BJ (cell line): ENCODE results near the gene ZNF385D. TPM values are rescaled to one million over a fixed set of nuclear protein-coding genes. Genes with fewer than 3 reads are reported as not detected.

Experiments used
- CTCF ChIA-PET: fragments of 350-600 bp; formaldehyde crosslinking; extraction: SDS; loops from one replicate; lab custom pipeline; 2021; ENCODE audit warnings: antibody characterized with exemption, inconsistent platforms; lab: Yijun Ruan, JAX
- POLR2A ChIA-PET: fragments of 300-600 bp; sonication (Branson Sonifier 250); formaldehyde crosslinking; extraction: SDS; loops from one replicate; lab custom pipeline; 2021; ENCODE audit warnings: antibody characterized with exemption; lab: Charles Lee
- DNase-seq: peaks from one replicate; pipeline ENCODE4 v3.0.0-alpha.2; 2011; ENCODE audit warnings: low read depth
- H3K27me3 ChIP-seq: 2 replicates; pipeline ENCODE4 v1.6.0; 2011; ENCODE audit warnings: low read length; ENCODE audit not compliant: control insufficient read depth, insufficient read depth
- H3K36me3 ChIP-seq: 2 replicates; pipeline ENCODE4 v1.5.1; 2011; ENCODE audit warnings: low read length; ENCODE audit not compliant: control insufficient read depth, insufficient read depth
- H3K4me3 ChIP-seq: 2 replicates; pipeline ENCODE4 v1.5.1; 2011; ENCODE audit warnings: low read depth, mild to moderate bottlenecking, control low read depth, low read length
- polyA plus RNA-seq: library from polyadenylated mRNA; depleted of rRNA; stranded (reverse); fragments of >200 nt; gene quantifications from 2 replicates; pipeline ENCODE4 v1.2.3, GENCODE V29; 2011
- TF ChIP-seq, protein P1 (sequence below): IDR thresholded peaks from 2 replicates; pipeline ENCODE4 v1.5.1; 2011; ENCODE audit warnings: low read depth, mild to moderate bottlenecking, control low read depth, inconsistent platforms, low read length, moderate library complexity; ENCODE audit not compliant: insufficient read depth

Gene ZNF385D
- polyA plus RNA-seq, 1 experiment = 2.2 TPM

DNA sequence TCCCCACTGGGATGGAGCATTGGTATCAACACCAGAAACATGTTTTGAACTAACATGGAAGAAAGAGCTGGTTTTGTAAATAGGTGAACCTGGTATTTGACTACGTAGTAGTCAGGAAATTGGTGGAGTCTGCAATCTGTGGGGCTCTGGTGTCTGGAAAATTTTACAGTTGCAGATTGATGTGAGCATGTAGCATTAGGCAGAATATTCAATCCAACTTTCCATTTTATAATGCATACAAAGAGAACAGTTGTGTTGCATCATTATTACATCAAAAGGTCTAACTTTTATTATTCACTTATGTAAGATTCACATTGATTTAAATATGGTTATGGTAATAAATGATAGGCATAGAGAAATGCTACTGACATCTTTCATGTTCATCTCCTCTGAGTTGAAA, 340.0 kb downstream of the ZNF385D start:
- TF ChIP-seq, protein P1, sequence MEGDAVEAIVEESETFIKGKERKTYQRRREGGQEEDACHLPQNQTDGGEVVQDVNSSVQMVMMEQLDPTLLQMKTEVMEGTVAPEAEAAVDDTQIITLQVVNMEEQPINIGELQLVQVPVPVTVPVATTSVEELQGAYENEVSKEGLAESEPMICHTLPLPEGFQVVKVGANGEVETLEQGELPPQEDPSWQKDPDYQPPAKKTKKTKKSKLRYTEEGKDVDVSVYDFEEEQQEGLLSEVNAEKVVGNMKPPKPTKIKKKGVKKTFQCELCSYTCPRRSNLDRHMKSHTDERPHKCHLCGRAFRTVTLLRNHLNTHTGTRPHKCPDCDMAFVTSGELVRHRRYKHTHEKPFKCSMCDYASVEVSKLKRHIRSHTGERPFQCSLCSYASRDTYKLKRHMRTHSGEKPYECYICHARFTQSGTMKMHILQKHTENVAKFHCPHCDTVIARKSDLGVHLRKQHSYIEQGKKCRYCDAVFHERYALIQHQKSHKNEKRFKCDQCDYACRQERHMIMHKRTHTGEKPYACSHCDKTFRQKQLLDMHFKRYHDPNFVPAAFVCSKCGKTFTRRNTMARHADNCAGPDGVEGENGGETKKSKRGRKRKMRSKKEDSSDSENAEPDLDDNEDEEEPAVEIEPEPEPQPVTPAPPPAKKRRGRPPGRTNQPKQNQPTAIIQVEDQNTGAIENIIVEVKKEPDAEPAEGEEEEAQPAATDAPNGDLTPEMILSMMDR = no peak
- POLR2A ChIA-PET = no interaction called here
- DNase-seq = no peak

DNA sequence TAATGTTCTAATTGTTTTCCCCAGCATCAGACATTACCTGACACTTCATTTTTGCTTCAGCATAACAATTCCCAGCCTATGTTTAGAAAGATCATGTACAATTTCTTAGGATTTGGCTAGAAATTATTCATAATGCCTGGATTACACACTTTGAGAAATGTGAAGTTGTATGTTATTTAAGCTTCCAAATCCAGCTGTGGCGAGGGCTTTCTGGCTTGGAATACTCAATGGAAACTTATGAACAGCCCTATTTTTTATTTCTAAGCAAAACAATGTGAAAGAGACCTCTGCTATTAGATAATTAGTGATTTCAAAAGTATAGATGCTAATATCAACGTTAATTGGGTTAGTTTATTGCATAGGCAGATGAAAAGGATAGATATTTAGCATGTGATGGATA, 341.6 kb downstream of the ZNF385D start:
- POLR2A ChIA-PET = no interaction called here
- TF ChIP-seq, protein P1 = no peak

More for the DNA sequence above, 340.0 kb downstream of the ZNF385D start:
- Histone ChIP-seq H3K36me3 (no peaks in the 10 kb centered on the region), H3K4me3 (no peak overlapping the region), H3K27me3 (no peaks in the 10 kb centered on the region)
- CTCF ChIA-PET = no interaction called here

DNA sequence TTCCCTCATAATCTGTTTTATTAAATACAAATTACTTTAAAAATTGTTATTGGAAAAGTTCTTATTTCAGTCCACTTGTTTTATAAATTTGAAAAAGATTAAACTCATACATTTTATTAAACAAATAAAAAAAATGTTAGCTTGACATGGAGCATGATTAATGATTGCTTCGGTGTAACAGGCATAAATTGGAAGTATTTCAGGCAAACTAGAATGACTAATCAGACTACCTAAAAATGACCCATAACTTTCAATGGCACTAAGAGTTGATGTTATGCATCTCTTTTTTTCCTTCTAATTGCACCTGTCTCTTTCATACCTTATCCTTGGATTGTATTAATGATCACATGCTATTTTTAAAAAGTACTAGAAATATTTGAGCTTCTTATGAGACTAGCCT, 343.3 kb downstream of the ZNF385D start:
- POLR2A ChIA-PET = no interaction called here
- Histone ChIP-seq H3K36me3 (no peaks in the 10 kb centered on the region), H3K4me3 (no peak overlapping the region), H3K27me3 (no peaks in the 10 kb centered on the region)
- CTCF ChIA-PET = no interaction called here
- TF ChIP-seq, protein P1 = no peak
- no peak for DNase-seq

More for the DNA sequence above, 341.6 kb downstream of the ZNF385D start:
- no peak for DNase-seq
- Histone ChIP-seq H3K4me3 (no peak overlapping the region), H3K27me3 (no peaks in the 10 kb centered on the region), H3K36me3 (no peaks in the 10 kb centered on the region)
- CTCF ChIA-PET = interaction anchor here (0.5 kb wide), 1 partner anchor 13 kb away, joined by 3 read pairs; no protein-coding TSS in a partner anchor

DNA sequence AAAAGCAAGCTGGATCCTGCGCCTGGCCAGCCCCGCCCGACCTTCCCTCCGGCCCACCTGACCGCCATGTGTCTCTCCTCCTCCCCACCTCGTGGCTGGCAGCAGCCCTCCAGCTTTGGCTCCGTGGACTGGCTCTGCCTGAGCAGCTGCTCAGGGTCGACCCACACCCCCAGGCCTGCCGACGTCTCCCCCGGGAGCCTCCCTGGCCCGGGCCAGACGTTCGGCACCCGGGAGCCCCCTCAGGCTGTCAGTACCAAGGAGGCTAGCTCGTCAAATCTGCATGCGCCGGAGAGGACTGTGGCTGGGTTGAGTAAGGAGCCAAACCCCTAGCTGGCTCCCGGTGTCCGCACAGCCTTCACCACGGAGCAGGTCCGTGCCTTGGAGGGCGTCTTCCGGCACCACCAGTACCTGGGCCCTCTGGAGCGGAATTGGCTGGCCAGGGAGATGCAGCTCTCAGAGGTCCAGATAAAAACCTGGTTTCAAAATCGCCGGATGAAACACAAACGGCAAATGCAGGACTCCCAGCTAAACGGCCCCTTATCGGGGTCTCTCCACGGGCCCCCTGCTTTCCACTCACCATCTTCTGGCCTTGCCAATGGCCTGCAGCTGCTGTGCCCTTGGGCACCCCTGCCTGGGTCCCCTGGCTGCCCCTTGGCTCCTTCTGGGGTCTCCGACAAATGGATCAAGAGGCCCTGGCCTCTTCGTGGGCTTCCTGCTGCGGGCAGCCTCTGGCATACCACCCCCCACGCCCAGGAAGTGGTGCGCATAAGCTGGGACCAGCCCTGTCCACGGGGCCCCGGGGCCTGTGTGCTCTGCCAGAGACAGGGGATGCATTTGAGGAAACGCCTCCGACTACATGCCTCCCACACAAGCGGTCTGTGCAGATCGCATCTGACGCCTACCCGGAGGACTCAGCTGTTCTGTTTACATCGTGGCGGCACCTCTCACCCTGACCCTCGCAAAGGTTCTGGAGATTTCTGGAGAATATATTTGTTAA, 345.0 kb downstream of the ZNF385D start:
- Histone ChIP-seq H3K4me3 (no peak overlapping the region), H3K36me3 (no peaks in the 10 kb centered on the region), H3K27me3 (no peaks in the 10 kb centered on the region)
- TF ChIP-seq, protein P1 = no peak
- ChIA-PET CTCF (interaction anchor here (0.8 kb wide), 1 partner anchor 37 kb away, joined by 3 read pairs; no protein-coding TSS in a partner anchor), POLR2A (no interaction called here)
- no peak for DNase-seq

DNA sequence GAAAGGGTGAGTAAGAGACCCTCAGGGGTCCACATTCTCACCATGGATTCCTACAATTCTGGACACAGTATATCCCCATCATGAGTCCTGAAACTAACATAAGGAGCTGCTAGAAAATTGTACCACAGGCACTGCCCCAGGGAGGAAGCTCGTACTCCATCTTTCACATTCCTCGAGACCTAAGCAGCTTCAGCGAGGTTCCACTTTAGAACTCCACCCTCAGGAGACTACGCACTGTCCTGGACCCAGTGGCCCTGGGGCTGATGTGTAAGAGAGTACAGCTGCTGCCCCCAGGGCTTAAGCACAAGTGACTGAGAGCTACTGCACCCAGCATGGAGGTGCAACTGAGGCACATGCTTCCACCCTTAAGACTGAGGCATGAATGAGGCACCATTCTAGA, 352.5 kb downstream of the ZNF385D start:
- no peak for DNase-seq
- Histone ChIP-seq H3K36me3 (no peaks in the 10 kb centered on the region), H3K4me3 (no peak overlapping the region), H3K27me3 (no peaks in the 10 kb centered on the region)
- ChIA-PET POLR2A (no interaction called here), CTCF (no interaction called here)
- TF ChIP-seq, protein P1 = no peak
